Measurements from ENCODE around the gene TDG.

The TDG gene

GRCh38 chr12:103929784-103930033 is 36.0 kb upstream of the TDG start:
- peak overlapping the region; percentile 70 for H3K4me3 ChIP-seq (ENCODE audit: low read depth, low read length)
- ChIA-PET CTCF (interaction anchor here (1.2 to 2.5 kb wide), 2 partner anchors 46 to 52 kb away, joined by 4 to 10 read pairs; no protein-coding TSS in a partner anchor), POLR2A (interaction anchor here (0.7 to 1.5 kb wide), 11 partner anchors 11 to 88 kb away, joined by 3 to 9 read pairs (median 4); partner anchors contain the start of genes NT5DC3 and TDG)
- DNase-seq (ENCODE audit: low read depth, low spot score) = peak; percentile 44
- TF ChIP-seq CTCF (IDR thresholded peaks at IDR 0.05; ENCODE audit: insufficient read depth, low read length, missing control alignments) = no peak

- DNase-seq (ENCODE audit: low read depth, low spot score) = peak; percentile 99
- no peak for TF ChIP-seq CTCF (IDR thresholded peaks at IDR 0.05; ENCODE audit: insufficient read depth, low read length, missing control alignments)
- ChIA-PET CTCF (interaction anchor here (1.2 to 2.5 kb wide), 2 partner anchors 46 to 52 kb away, joined by 4 to 10 read pairs; no protein-coding TSS in a partner anchor), POLR2A (interaction anchor here (0.7 to 1.5 kb wide), 11 partner anchors 10 to 89 kb away, joined by 3 to 9 read pairs (median 4); partner anchors contain the start of genes NT5DC3 and TDG)
- H3K4me3 ChIP-seq (ENCODE audit: low read depth, low read length) = peak within 1 kb of the TSS; percentile 91
Observed at GRCh38 chr12:103930034-103930786, 35.5 kb upstream of the TDG start, which contains the start of gene HSP90B1. Gene HSP90B1 (plus strand): TSS chr12:103930410. CDS start chr12:103930516, 106 bp downstream.

- CTCF ChIA-PET = interaction anchor here (1.2 to 2.5 kb wide), 2 partner anchors 47 to 53 kb away, joined by 4 to 10 read pairs; no protein-coding TSS in a partner anchor
- H3K4me3 ChIP-seq (ENCODE audit: low read depth, low read length) = peak overlapping the region; percentile 91
- POLR2A ChIA-PET = interaction anchor here (1.3 kb wide), 1 partner anchor 9 kb away, joined by 3 read pairs; no protein-coding TSS in a partner anchor
- no peak for TF ChIP-seq CTCF (IDR thresholded peaks at IDR 0.05; ENCODE audit: insufficient read depth, low read length, missing control alignments)
- no peak for DNase-seq (ENCODE audit: low read depth, low spot score)
Observed at GRCh38 chr12:103930787-103931735, 34.6 kb upstream of the TDG start.

GRCh38 chr12:103933237-103933636 is 32.4 kb upstream of the TDG start:
- TF ChIP-seq CTCF (IDR thresholded peaks at IDR 0.05; ENCODE audit: insufficient read depth, low read length, missing control alignments) = no peak
- POLR2A ChIA-PET = no interaction called here
- DNase-seq (ENCODE audit: low read depth, low spot score) = no peak
- H3K4me3 ChIP-seq (ENCODE audit: low read depth, low read length) = peak overlapping the region; percentile 91; the same call in 1 of the 2 replicates
- CTCF ChIA-PET = no interaction called here

GRCh38 chr12:103936679-103937078 is 29.0 kb upstream of the TDG start:
- DNase-seq (ENCODE audit: low read depth, low spot score) = no peak
- CTCF ChIA-PET = interaction anchor here (0.6 to 1.3 kb wide), 5 partner anchors 19 to 1133 kb away, joined by 3 to 5 read pairs (median 4); no protein-coding TSS in a partner anchor
- no peak overlapping the region for H3K4me3 ChIP-seq (ENCODE audit: low read depth, low read length)
- POLR2A ChIA-PET = no interaction called here
- TF ChIP-seq CTCF (IDR thresholded peaks at IDR 0.05; ENCODE audit: insufficient read depth, low read length, missing control alignments) = no peak
